ENCODE results near the gene CBY1. TPM values are rescaled to one million over a fixed set of nuclear protein-coding genes. Genes with fewer than 3 reads are reported as not detected.
A peak's percentile ranks its signal among the peaks of the same experiment; 100 is the strongest.

CBY1 gene
- total RNA-seq, 6 experiments from 2014 or later, result 21.9 to 32.4 (median 25.9) TPM

DNA sequence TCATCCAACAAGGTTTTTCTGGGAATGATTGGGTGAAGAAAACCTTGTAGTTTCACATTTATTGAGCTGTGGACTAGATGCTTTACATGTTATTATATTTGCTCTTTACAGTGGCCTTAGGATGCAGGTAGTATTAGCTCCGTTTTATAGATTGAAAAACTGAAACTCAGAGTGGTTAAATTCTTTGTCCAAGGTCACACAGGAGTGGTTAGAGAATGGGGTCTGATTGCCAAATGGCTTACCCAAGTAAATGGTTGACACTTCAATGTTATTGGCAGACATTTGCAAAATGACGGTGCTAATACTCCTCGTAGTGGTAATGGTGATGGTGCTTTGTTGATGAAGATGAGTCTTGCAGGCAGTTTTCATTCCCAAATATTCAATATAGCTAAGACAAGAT is 51.5 kb downstream of the CBY1 start:
- DNase-seq, result no peak
- Mint-ChIP-seq H3K4me3 (peak overlapping the region; percentile 98), H3K9me3 (no peaks in the 10 kb centered on the region), H3K4me1 (ENCODE audit: low read depth) (peaks cover 54% of the 10 kb centered on the region), H3K36me3 (ENCODE audit: low read depth) (peaks cover 10% of the 10 kb centered on the region), H3K27me3 (ENCODE audit: insufficient read depth) (no peaks in the 10 kb centered on the region; the same call in 1 of the 2 replicates), H3K27ac (peak overlapping the region; percentile 95)
- TF ChIP-seq, protein P1, sequence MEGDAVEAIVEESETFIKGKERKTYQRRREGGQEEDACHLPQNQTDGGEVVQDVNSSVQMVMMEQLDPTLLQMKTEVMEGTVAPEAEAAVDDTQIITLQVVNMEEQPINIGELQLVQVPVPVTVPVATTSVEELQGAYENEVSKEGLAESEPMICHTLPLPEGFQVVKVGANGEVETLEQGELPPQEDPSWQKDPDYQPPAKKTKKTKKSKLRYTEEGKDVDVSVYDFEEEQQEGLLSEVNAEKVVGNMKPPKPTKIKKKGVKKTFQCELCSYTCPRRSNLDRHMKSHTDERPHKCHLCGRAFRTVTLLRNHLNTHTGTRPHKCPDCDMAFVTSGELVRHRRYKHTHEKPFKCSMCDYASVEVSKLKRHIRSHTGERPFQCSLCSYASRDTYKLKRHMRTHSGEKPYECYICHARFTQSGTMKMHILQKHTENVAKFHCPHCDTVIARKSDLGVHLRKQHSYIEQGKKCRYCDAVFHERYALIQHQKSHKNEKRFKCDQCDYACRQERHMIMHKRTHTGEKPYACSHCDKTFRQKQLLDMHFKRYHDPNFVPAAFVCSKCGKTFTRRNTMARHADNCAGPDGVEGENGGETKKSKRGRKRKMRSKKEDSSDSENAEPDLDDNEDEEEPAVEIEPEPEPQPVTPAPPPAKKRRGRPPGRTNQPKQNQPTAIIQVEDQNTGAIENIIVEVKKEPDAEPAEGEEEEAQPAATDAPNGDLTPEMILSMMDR (IDR thresholded peaks at IDR 0.05), result no peak

DNA sequence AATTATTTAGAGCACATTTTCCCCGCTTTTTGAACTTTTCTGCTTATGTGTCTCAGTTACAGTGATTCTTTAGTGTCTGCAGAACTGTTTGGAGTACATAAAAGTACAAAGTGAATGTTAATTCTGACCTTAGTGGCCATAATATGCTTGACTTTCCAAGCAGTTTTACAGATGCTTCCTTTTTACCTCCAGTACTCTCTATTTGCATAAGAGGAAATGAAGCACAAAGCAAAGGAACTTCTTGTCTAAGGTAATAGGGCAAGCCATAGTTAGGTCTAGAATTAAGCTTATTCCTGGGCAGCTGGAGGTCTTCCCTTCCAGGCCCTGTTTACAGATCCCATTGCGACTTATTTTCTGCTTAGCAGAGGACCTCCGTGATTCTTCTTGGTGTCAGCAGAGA is 52.9 kb downstream of the CBY1 start:
- no peak for DNase-seq
- TF ChIP-seq, protein P1 (IDR thresholded peaks at IDR 0.05), result no peak
- H3K4me3 Mint-ChIP-seq, result no peak overlapping the region
- H3K4me1 Mint-ChIP-seq (ENCODE audit: low read depth), result peaks cover 64% of the 10 kb centered on the region
- no peaks in the 10 kb centered on the region; the same call in 1 of the 2 replicates for H3K27me3 Mint-ChIP-seq (ENCODE audit: insufficient read depth)
- H3K36me3 Mint-ChIP-seq (ENCODE audit: low read depth), result peaks cover 10% of the 10 kb centered on the region
- H3K9me3 Mint-ChIP-seq, result no peaks in the 10 kb centered on the region
- no peak overlapping the region; the same call in 1 of the 2 replicates for H3K27ac Mint-ChIP-seq

DNA sequence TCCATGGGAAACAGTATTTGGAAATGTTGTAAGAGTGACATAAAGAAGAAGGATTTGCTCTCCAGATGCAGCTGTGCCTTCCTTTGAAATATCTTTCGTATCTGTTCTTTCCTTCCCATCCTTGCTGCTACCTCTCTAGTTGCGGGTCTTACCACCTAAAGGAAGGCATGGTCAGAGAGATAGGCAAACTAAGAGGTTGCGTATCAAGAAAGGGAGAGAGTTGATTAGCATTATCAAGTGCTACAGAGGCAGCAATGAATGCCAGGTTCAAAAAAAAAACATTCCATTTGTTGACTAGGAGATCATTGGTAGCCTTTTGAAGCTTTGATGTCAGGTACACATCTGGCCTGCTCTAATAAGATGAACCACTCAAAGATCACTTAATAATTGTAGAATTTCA is 53.9 kb downstream of the CBY1 start:
- Mint-ChIP-seq H3K4me1 (ENCODE audit: low read depth) (peaks cover 59% of the 10 kb centered on the region), H3K4me3 (no peak overlapping the region), H3K9me3 (no peaks in the 10 kb centered on the region), H3K27me3 (ENCODE audit: insufficient read depth) (no peaks in the 10 kb centered on the region; the same call in 1 of the 2 replicates), H3K36me3 (ENCODE audit: low read depth) (peaks cover 10% of the 10 kb centered on the region), H3K27ac (no peak overlapping the region)
- DNase-seq, result no peak
- TF ChIP-seq, protein P1 (IDR thresholded peaks at IDR 0.05), result no peak

DNA sequence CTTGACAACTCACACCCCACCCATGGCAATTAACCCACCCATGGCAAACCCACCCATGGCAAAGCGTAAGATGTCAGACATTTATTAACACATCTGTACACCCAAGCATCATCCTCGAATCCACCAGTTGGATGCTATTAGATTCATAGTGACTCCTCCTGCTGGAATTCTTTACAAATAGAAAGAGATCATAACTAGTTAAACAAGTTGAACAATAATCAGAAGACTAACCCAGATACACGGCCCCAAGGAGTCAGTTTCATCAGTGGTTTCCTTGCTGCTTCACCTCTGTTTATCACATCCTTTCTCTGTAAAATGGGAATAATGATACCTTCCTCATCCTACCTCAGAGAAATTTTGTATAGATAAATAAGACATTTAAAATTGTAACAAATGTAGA is 54.4 kb downstream of the CBY1 start:
- Mint-ChIP-seq H3K27me3 (ENCODE audit: insufficient read depth) (no peaks in the 10 kb centered on the region; the same call in 1 of the 2 replicates), H3K27ac (no peak overlapping the region), H3K4me3 (no peak overlapping the region), H3K4me1 (ENCODE audit: low read depth) (peaks cover 59% of the 10 kb centered on the region), H3K36me3 (ENCODE audit: low read depth) (peaks cover 10% of the 10 kb centered on the region), H3K9me3 (no peaks in the 10 kb centered on the region)
- DNase-seq, result no peak
- TF ChIP-seq, protein P1 (IDR thresholded peaks at IDR 0.05), result no peak

DNA sequence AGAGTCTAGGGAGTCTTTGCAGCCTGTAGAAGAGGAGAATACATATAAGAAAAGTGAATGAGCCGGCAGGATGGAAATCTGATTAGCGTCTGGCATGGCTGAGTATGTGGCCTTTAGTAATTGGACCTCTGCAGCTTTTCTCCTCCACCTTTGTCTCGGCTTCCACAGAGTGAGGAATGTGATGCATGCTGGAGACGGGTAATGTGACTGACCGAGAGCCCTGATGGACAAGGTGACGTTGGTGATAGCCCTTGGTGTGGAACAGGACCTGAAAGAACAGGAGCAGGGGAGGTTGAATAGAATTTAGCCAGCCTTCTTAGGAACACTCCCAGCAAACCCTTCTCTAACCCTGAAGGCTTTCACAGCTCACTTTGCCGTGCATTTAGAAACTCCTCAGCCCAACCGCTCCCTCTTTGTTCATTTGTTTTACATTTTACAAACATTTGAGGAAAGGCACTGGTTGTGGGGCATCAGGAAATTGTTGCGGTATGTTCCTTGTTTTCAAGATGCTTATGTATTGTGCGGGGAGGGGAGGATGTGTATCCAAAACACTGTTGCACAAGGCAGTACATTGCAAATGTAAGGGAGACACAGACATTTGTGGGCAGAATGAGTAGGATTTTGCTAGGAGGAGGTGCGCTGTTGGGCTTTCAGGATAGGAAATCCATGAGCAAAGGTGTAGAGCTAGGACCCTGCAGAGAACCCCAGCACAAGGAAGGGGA is 56.2 kb downstream of the CBY1 start:
- Mint-ChIP-seq H3K36me3 (ENCODE audit: low read depth) (peaks cover 19% of the 10 kb centered on the region), H3K27ac (no peak overlapping the region), H3K4me3 (no peak overlapping the region), H3K9me3 (no peaks in the 10 kb centered on the region), H3K4me1 (ENCODE audit: low read depth) (peaks cover 59% of the 10 kb centered on the region), H3K27me3 (ENCODE audit: insufficient read depth) (no peaks in the 10 kb centered on the region; the same call in none of the 2 replicates)
- TF ChIP-seq, protein P1 (IDR thresholded peaks at IDR 0.05), result no peak
- no peak for DNase-seq
